IMR-90 (cell line): ENCODE measurements around the gene PEAK1. TPM values are rescaled to one million over a fixed set of nuclear protein-coding genes. Genes with fewer than 3 reads are reported as not detected.

Source experiments
- ATAC-seq: fragments of 200-7000 bp; cut with Tn5 transposase; 2 replicates; pipeline ENCODE4 v1.9.1; 2020; ENCODE audit warnings: low read depth, mild to moderate bottlenecking, moderate library complexity
- BruUV-seq: library from RNA; stranded (reverse); fragments of 400-500 nt; replicated peaks from 2 replicates; lab custom pipeline; 2021; lab: Mats Ljungman, UMichigan
- CTCF ChIA-PET: fragments of 300-600 bp; formaldehyde crosslinking; extraction: SDS; loops from one replicate; lab custom pipeline; 2021; ENCODE audit warnings: antibody characterized with exemption; lab: Yijun Ruan, JAX
- POLR2A ChIA-PET: fragments of 300-600 bp; sonication (Branson Sonifier 250); formaldehyde crosslinking; loops from one replicate; lab custom pipeline; 2022; ENCODE audit warnings: antibody characterized with exemption; ENCODE audit not compliant: unreplicated experiment; lab: Charles Lee
- DNase-seq: peaks from one replicate; pipeline ENCODE4 v3.0.0; 2013
- H2AFZ ChIP-seq: replicated peaks from 2 replicates; pipeline ENCODE3; 2013; ENCODE audit warnings: low read length, mild to moderate bottlenecking; ENCODE audit not compliant: poor library complexity
- H2AK5ac ChIP-seq: 2 replicates; pipeline ENCODE4 v1.6.1; 2013; ENCODE audit warnings: low read depth, low read length, inconsistent platforms
- H2AK9ac ChIP-seq: replicated peaks from 2 replicates; pipeline ENCODE3; 2013; ENCODE audit warnings: mild to moderate bottlenecking, low read depth, low read length, moderate library complexity; ENCODE audit not compliant: poor library complexity
- H2BK120ac ChIP-seq: 2 replicates; pipeline ENCODE4 v1.6.1; 2013; ENCODE audit warnings: low read depth, low read length, inconsistent platforms
- H2BK15ac ChIP-seq: 3 replicates; pipeline ENCODE4 v1.6.1; 2013; ENCODE audit warnings: low read depth, low read length, inconsistent platforms
- H2BK20ac ChIP-seq: 2 replicates; pipeline ENCODE4 v1.6.1; 2013; ENCODE audit warnings: low read depth, mild to moderate bottlenecking, inconsistent platforms, low read length, moderate library complexity
- H2BK5ac ChIP-seq: 2 replicates; pipeline ENCODE4 v1.6.1; 2013; ENCODE audit warnings: mild to moderate bottlenecking, low read depth, low read length, inconsistent platforms; ENCODE audit not compliant: poor library complexity, severe bottlenecking
- H3K14ac ChIP-seq: replicated peaks from 2 replicates; pipeline ENCODE4 v1.6.1; 2013; ENCODE audit warnings: low read depth, low read length, inconsistent platforms
- H3K18ac ChIP-seq: 2 replicates; pipeline ENCODE4 v1.6.1; 2013; ENCODE audit warnings: low read depth, low read length, control low read depth
- H3K23ac ChIP-seq: 2 replicates; pipeline ENCODE4 v1.6.1; 2013; ENCODE audit warnings: low read depth, low read length, inconsistent platforms
- H3K27ac ChIP-seq: 2 replicates; pipeline ENCODE4 v1.5.1; 2013; ENCODE audit warnings: mild to moderate bottlenecking, control low read depth, low read length; ENCODE audit not compliant: insufficient read depth
- H3K27me3 ChIP-seq: 2 replicates; pipeline ENCODE4 v1.6.1; 2013; ENCODE audit warnings: low read length; ENCODE audit not compliant: control insufficient read depth, insufficient read depth
- H3K36me3 ChIP-seq: 2 replicates; pipeline ENCODE4 v1.6.1; 2013; ENCODE audit warnings: low read length, mixed read lengths; ENCODE audit not compliant: control insufficient read depth, insufficient read depth
- H3K4ac ChIP-seq: 2 replicates; pipeline ENCODE4 v1.6.1; 2013; ENCODE audit warnings: low read depth, low read length, inconsistent platforms
- H3K4me1 ChIP-seq: 2 replicates; pipeline ENCODE4 v1.6.1; 2013; ENCODE audit warnings: low read length, mixed read lengths; ENCODE audit not compliant: control insufficient read depth, insufficient read depth
- H3K4me2 ChIP-seq: 2 replicates; pipeline ENCODE4 v1.6.1; 2013; ENCODE audit warnings: low read depth, mild to moderate bottlenecking, control low read depth, low read length, moderate library complexity
- H3K4me3 ChIP-seq: 2 replicates; pipeline ENCODE4 v1.5.1; 2013; ENCODE audit warnings: low read depth, mild to moderate bottlenecking, control low read depth, low read length, moderate library complexity; ENCODE audit not compliant: insufficient read depth
- H3K56ac ChIP-seq: 2 replicates; pipeline ENCODE4 v1.6.1; 2013; ENCODE audit warnings: low read length, inconsistent platforms; ENCODE audit not compliant: insufficient read depth; ENCODE audit errors: extremely low read depth
- H3K79me1 ChIP-seq, 2 experiments: 2 replicates each; pipeline ENCODE4 v1.6.1; 2013; ENCODE audit warnings: low read length in 2 of 2, inconsistent platforms in 1 of 2, low read depth in 1 of 2
- H3K9ac ChIP-seq: 2 replicates; pipeline ENCODE4 v1.6.1; 2013; ENCODE audit warnings: low read depth, low read length, control low read depth
- H3K9me1 ChIP-seq: 2 replicates; pipeline ENCODE4 v1.6.1; 2013; ENCODE audit warnings: low read length, inconsistent platforms; ENCODE audit not compliant: insufficient read depth
- H3K9me3 ChIP-seq: 2 replicates; pipeline ENCODE4 v1.6.1; 2013; ENCODE audit warnings: low read length; ENCODE audit not compliant: control insufficient read depth, insufficient read depth
- H4K20me1 ChIP-seq: 2 replicates; pipeline ENCODE4 v1.6.1; 2013; ENCODE audit warnings: low read length, inconsistent platforms; ENCODE audit not compliant: insufficient read depth
- H4K5ac ChIP-seq: 2 replicates; pipeline ENCODE4 v1.6.1; 2013; ENCODE audit warnings: mild to moderate bottlenecking, low read depth, low read length, control low read depth
- H4K8ac ChIP-seq, 2 experiments: 2 replicates each; pipeline ENCODE4 v1.6.1; 2013; ENCODE audit warnings: low read depth in 2 of 2, low read length in 2 of 2, control low read depth in 1 of 2, inconsistent platforms in 1 of 2
- H4K91ac ChIP-seq: 2 replicates; pipeline ENCODE4 v1.6.1; 2013; ENCODE audit warnings: low read depth, low read length, inconsistent platforms; ENCODE audit not compliant: insufficient read depth
- MAFK ChIP-seq: IDR thresholded peaks from 2 replicates; pipeline ENCODE4 v1.6.1; 2012; ENCODE audit warnings: low read depth, low read length, improper control_type of control experiment
- RAD21 ChIP-seq: IDR thresholded peaks from 2 replicates; pipeline ENCODE4 v1.6.1; 2012; ENCODE audit warnings: low read length, improper control_type of control experiment
- WGBS, 2 experiments: methylation state at CpG; one replicate each; pipeline versions ENCODE4 v1.1.5 to v1.1.7; 2013; ENCODE audit warnings: missing lambda C conversion rate in 2 of 2; ENCODE audit not compliant: insufficient read length in 1 of 2; ENCODE audit errors: extremely low coverage in 2 of 2; 5-methylcytosine and 5-hydroxymethylcytosine counted together
- dilution Hi-C: fragments of 300-500 bp; cut with HindIII; formaldehyde crosslinking; loops from one replicate; pipeline ENCODE4 v1.14.3; 2018; ENCODE audit warnings: low sequenced_read_pairs; ENCODE audit not compliant: unreplicated experiment
- in situ Hi-C: fragments of 300-500 bp; cut with MboI; formaldehyde crosslinking; loops from 3 replicates; pipeline ENCODE4 v1.14.3; 2019; ENCODE audit warnings: low sequenced_read_pairs, inconsistent platforms, mixed read lengths
- intact Hi-C: fragments of 100-400 bp; cut with micrococcal nuclease; formaldehyde crosslinking; loops from 2 replicates; pipeline ENCODE4 v1.10.0; 2022
- polyA plus RNA-seq, 3 experiments: library from polyadenylated mRNA; depleted of rRNA; stranded (reverse); fragments of >200 nt; gene quantifications; 2 replicates each; pipeline ENCODE4 v1.2.3, GENCODE V29; 2012; ENCODE audit warnings: low replicate concordance in 1 of 3
- total RNA-seq: library from RNA; depleted of rRNA; stranded (reverse); fragments of >200 nt; gene quantifications from 2 replicates; pipeline ENCODE4 v1.2.3, GENCODE V29; 2012

Gene PEAK1
- total and polyA plus RNA-seq, 2 of the 4 experiments (the other 2 are of a cell fraction) = 21.5 to 43.9 TPM

DNA sequence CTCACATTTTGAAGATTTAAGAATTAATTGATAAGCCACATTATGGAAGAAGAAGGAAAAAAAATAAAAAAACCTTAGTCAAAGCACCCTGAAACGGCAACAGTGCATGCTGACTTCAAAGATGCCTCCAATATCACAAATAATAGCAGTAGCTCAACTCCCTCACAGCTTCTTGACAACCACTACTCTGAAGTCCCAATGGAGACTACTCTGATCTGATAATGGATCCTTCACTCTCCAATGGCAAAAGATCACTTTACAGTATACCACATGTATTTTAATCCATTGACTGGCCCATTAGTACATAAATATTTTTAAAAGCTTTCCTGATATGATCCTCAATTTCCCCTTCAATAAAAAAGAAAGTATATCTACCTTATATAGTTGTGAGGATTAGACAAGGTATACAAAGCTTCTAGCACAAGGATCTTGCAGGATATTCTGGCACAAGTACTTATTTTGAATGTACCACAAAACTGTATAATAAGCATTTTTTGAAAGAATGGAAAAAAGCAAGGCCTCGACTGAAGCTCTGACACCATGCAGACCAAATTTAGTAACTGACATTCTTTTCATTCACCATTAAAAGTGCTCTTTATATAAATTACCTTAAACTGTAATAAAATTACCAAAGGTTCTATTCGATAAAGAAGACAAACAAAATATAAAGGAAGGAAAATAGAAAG, 91.9 kb downstream of the PEAK1 start:
- Histone ChIP-seq H3K4me2 (no peak overlapping the region), H3K27ac (no peak overlapping the region), H3K4ac (no peak overlapping the region), H2AK9ac (no peak overlapping the region), H4K91ac (no peak overlapping the region), H3K79me1 (peaks cover 17 to 57% of the 10 kb centered on the region in 2 experiments; a peak in 3 of 4 replicates), H2BK5ac (no peak overlapping the region), H3K4me3 (no peak overlapping the region), H2AFZ (no peak overlapping the region), H3K4me1 (peaks cover 5% of the 10 kb centered on the region; the same call in 1 of the 2 replicates), H3K18ac (no peak overlapping the region), H2BK15ac (no peak overlapping the region), H3K23ac (no peak overlapping the region), H3K56ac (no peak overlapping the region), H2BK120ac (no peak overlapping the region), H3K27me3 (no peaks in the 10 kb centered on the region), H3K14ac (no peak overlapping the region), H2AK5ac (no peak overlapping the region), H4K5ac (no peak overlapping the region), H3K9ac (no peak overlapping the region), H4K8ac (no peak overlapping the region), H3K9me1 (peaks cover 5% of the 10 kb centered on the region; the same call in 1 of the 2 replicates), H3K9me3 (no peaks in the 10 kb centered on the region), H2BK20ac (no peak overlapping the region), H4K20me1 (peaks cover 60% of the 10 kb centered on the region), H3K36me3 (no peaks in the 10 kb centered on the region)
- WGBS, 2 experiments = 80% methylated on average over 1 of the region's 3 CpGs; no CpG with 5 or more reads in 1 of the 2 experiments
- POLR2A ChIA-PET = no interaction called here
- no TSS peak for BruUV-seq
- CTCF ChIA-PET = interaction anchor here (0.8 kb wide), 1 partner anchor 20 kb away, joined by 3 read pairs; no protein-coding TSS in a partner anchor
- ATAC-seq = no peak
- intact Hi-C loops (no loop called here), dilution Hi-C loops (no loop called here), in situ Hi-C loops (no loop called here)
- TF ChIP-seq RAD21 (no peak), MAFK (peak; percentile 44)
- no peak for DNase-seq
